Neural progenitor cell (in vitro differentiated cells): Measurements from ENCODE around the gene C2CD3. TPM values are rescaled to one million over a fixed set of nuclear protein-coding genes. Genes with fewer than 3 reads are reported as not detected.
"Not testable (repeated sequence)": the region's sequence is repeated elsewhere in the genome, so short reads cannot be mapped to it uniquely, and the experiment has no call there.

Source experiments
- DNase-seq: peaks from one replicate; pipeline ENCODE4 v3.0.0-alpha.2; 2016; ENCODE audit warnings: low spot score
- H2AFZ ChIP-seq: fragments of 200-600 bp; sonication (generic); replicated peaks from 2 replicates; pipeline ENCODE4 v1.6.1; 2016; ENCODE audit warnings: antibody characterized with exemption
- H3F3A ChIP-seq: fragments of 200-600 bp; sonication (generic); 2 replicates; pipeline ENCODE4 v1.6.1; 2016; ENCODE audit warnings: antibody characterized with exemption, low read depth
- H3K27ac ChIP-seq: fragments of 200-600 bp; sonication (generic); 2 replicates; pipeline ENCODE4 v1.5.1; 2016; ENCODE audit warnings: mild to moderate bottlenecking
- H3K27me3 ChIP-seq: fragments of 200-600 bp; sonication (generic); 2 replicates; pipeline ENCODE4 v1.6.1; 2016; ENCODE audit warnings: mild to moderate bottlenecking, moderate library complexity
- H3K36me3 ChIP-seq: fragments of 200-600 bp; sonication (generic); 2 replicates; pipeline ENCODE4 v1.5.1; 2016
- H3K4me1 ChIP-seq: fragments of 200-600 bp; sonication (generic); 2 replicates; pipeline ENCODE4 v1.6.1; 2016; ENCODE audit warnings: mixed run types
- H3K4me2 ChIP-seq: fragments of 200-600 bp; sonication (generic); 2 replicates; pipeline ENCODE4 v1.6.1; 2016
- H3K4me3 ChIP-seq: fragments of 200-600 bp; sonication (generic); 2 replicates; pipeline ENCODE4 v1.5.1; 2016
- H3K79me2 ChIP-seq: fragments of 200-600 bp; sonication (generic); 2 replicates; pipeline ENCODE4 v1.6.1; 2016; ENCODE audit warnings: low read depth
- H3K9ac ChIP-seq: fragments of 200-600 bp; sonication (generic); 2 replicates; pipeline ENCODE4 v1.6.1; 2016
- H3K9me3 ChIP-seq: fragments of 200-600 bp; sonication (generic); 2 replicates; pipeline ENCODE4 v1.5.1; 2016; ENCODE audit warnings: low read depth
- H4K20me1 ChIP-seq: fragments of 200-600 bp; sonication (generic); 2 replicates; pipeline ENCODE4 v1.6.1; 2016; ENCODE audit warnings: low read depth
- H3K27ac Mint-ChIP-seq: 3 replicates; pipeline ENCODE4 v1.8.0; 2021; ENCODE audit warnings: mixed read lengths
- H3K27me3 Mint-ChIP-seq: 2 replicates; pipeline ENCODE4 v1.8.0; 2022; ENCODE audit warnings: low read depth, mild to moderate bottlenecking, inconsistent platforms, moderate library complexity, mixed read lengths; ENCODE audit not compliant: insufficient read depth
- H3K36me3 Mint-ChIP-seq: 3 replicates; pipeline ENCODE4 v1.8.0; 2021; ENCODE audit warnings: mixed read lengths
- H3K4me1 Mint-ChIP-seq: 3 replicates; pipeline ENCODE4 v1.8.0; 2021; ENCODE audit warnings: mixed read lengths
- H3K4me3 Mint-ChIP-seq: 3 replicates; pipeline ENCODE4 v1.8.0; 2021; ENCODE audit warnings: mild to moderate bottlenecking, moderate library complexity, mixed read lengths
- H3K9me3 Mint-ChIP-seq: 3 replicates; pipeline ENCODE4 v1.8.0; 2020; ENCODE audit warnings: mixed read lengths
- CTCF ChIP-seq: fragments of 200-600 bp; sonication (generic); IDR thresholded peaks from 2 replicates; pipeline ENCODE4 v1.5.1; 2017; ENCODE audit warnings: antibody characterized with exemption, mild to moderate bottlenecking
- EZH2 ChIP-seq: fragments of 200-600 bp; sonication (generic); IDR thresholded peaks from 2 replicates; pipeline ENCODE4 v1.6.1; 2017; ENCODE audit warnings: antibody characterized with exemption, mild to moderate bottlenecking, moderate library complexity
- EZH2phosphoT487 ChIP-seq: fragments of 200-600 bp; sonication (generic); IDR thresholded peaks from 2 replicates; pipeline ENCODE4 v1.6.1; 2017; ENCODE audit warnings: antibody characterized with exemption
- total RNA-seq: library from RNA; depleted of rRNA; stranded (reverse); fragments of >200 nt; gene quantifications from 2 replicates; pipeline ENCODE4 v1.2.3, GENCODE V29; 2015; ENCODE audit warnings: low replicate concordance

The C2CD3 gene
- total RNA-seq, 1 donor from 2014 or later: 19.6 TPM

- peaks cover 14% of the 10 kb centered on the region for H3K36me3 Mint-ChIP-seq
- H3K9me3 ChIP-seq: no peaks in the 10 kb centered on the region
- H3K27ac Mint-ChIP-seq: no peak overlapping the region
- no peaks in the 10 kb centered on the region for H3K27me3 Mint-ChIP-seq
- no peak for TF ChIP-seq CTCF
- H3K79me2 ChIP-seq: no peaks in the 10 kb centered on the region
- H3K4me2 ChIP-seq: no peak overlapping the region
- H3K27ac ChIP-seq: no peak overlapping the region
- no peak overlapping the region for H2AFZ ChIP-seq
- no peak overlapping the region for H3K4me3 Mint-ChIP-seq
- H4K20me1 ChIP-seq: no peaks in the 10 kb centered on the region
- H3K9me3 Mint-ChIP-seq: no peaks in the 10 kb centered on the region
- no peak overlapping the region for H3K9ac ChIP-seq
- no peaks in the 10 kb centered on the region for H3K27me3 ChIP-seq
- no peaks in the 10 kb centered on the region for H3K4me1 ChIP-seq
- no peaks in the 10 kb centered on the region for H3F3A ChIP-seq
- H3K4me1 Mint-ChIP-seq: peaks cover 5% of the 10 kb centered on the region
- peak; percentile 11 for DNase-seq
- H3K36me3 ChIP-seq: no peaks in the 10 kb centered on the region
- H3K4me3 ChIP-seq: no peak overlapping the region
Measured at GRCh38 chr11:74141241-74141695, 29.5 kb downstream of the C2CD3 start.

GRCh38 chr11:74139919-74140431, 30.8 kb downstream of the C2CD3 start:
- H3K4me3 ChIP-seq, H3K9me3 Mint-ChIP-seq, H3K9ac ChIP-seq, H2AFZ ChIP-seq, H3F3A ChIP-seq, H3K27ac ChIP-seq, H3K9me3 ChIP-seq, H3K4me2 ChIP-seq, H3K36me3 ChIP-seq, H3K4me1 Mint-ChIP-seq, H3K79me2 ChIP-seq, H3K4me3 Mint-ChIP-seq, H3K27me3 ChIP-seq, H3K27ac Mint-ChIP-seq, H4K20me1 ChIP-seq, H3K4me1 ChIP-seq, H3K27me3 Mint-ChIP-seq: not testable (repeated sequence)
- peaks cover 13% of the 10 kb centered on the region for H3K36me3 Mint-ChIP-seq
- DNase-seq: peak; percentile 19

GRCh38 chr11:74139151-74139918, 31.5 kb downstream of the C2CD3 start:
- Histone ChIP-seq H3K9ac (no peak overlapping the region), H3K4me3 (no peak overlapping the region), H3K79me2 (no peaks in the 10 kb centered on the region), H3K36me3 (no peaks in the 10 kb centered on the region), H3K4me1 (no peaks in the 10 kb centered on the region), H3K27me3 (no peaks in the 10 kb centered on the region), H3F3A (no peaks in the 10 kb centered on the region), H3K27ac (no peak overlapping the region), H4K20me1 (no peaks in the 10 kb centered on the region), H3K9me3 (no peaks in the 10 kb centered on the region), H3K4me2 (no peak overlapping the region), H2AFZ (no peak overlapping the region)
- no peaks in the 10 kb centered on the region for H3K27me3 Mint-ChIP-seq
- peaks cover 5% of the 10 kb centered on the region for H3K4me1 Mint-ChIP-seq
- no peak overlapping the region for H3K27ac Mint-ChIP-seq
- no peaks in the 10 kb centered on the region for H3K9me3 Mint-ChIP-seq
- DNase-seq: no peak
- no peak for TF ChIP-seq EZH2
- no peak for TF ChIP-seq CTCF
- no peak for TF ChIP-seq EZH2phosphoT487
- H3K4me3 Mint-ChIP-seq: no peak overlapping the region
- peaks cover 13% of the 10 kb centered on the region for H3K36me3 Mint-ChIP-seq

DNA sequence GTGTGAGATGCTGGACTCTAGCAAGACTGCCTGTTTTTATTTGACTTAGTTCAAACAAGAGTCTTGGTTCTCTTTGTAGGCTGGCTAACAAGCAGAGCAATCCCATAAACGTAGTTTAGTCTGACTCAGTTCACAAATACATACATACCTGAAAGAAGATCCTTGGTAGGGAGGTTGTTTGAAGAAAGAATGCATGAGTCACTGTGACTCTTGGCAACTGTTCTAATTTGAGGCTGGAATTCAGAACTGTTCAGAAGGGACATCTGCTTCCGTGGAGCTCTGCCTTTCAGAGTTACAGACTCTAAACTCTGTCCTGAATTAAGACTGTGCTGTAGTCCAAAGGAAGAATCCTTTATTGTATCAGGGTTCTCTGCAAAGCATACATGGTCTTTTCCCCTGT, 32.2 kb downstream of the C2CD3 start:
- no peaks in the 10 kb centered on the region for H3K79me2 ChIP-seq
- no peaks in the 10 kb centered on the region for H3K4me1 ChIP-seq
- Mint-ChIP-seq H3K9me3 (no peaks in the 10 kb centered on the region), H3K27ac (no peak overlapping the region), H3K4me1 (peaks cover 5% of the 10 kb centered on the region), H3K36me3 (peaks cover 17% of the 10 kb centered on the region), H3K27me3 (no peaks in the 10 kb centered on the region), H3K4me3 (no peak overlapping the region)
- no peak overlapping the region for H3K4me2 ChIP-seq
- no peak overlapping the region for H3K9ac ChIP-seq
- H2AFZ ChIP-seq: no peak overlapping the region
- no peaks in the 10 kb centered on the region for H3K27me3 ChIP-seq
- no peaks in the 10 kb centered on the region for H3F3A ChIP-seq
- no peaks in the 10 kb centered on the region for H4K20me1 ChIP-seq
- no peak for DNase-seq
- no peaks in the 10 kb centered on the region for H3K9me3 ChIP-seq
- no peak overlapping the region for H3K4me3 ChIP-seq
- H3K27ac ChIP-seq: no peak overlapping the region
- TF ChIP-seq EZH2phosphoT487 (no peak), EZH2 (no peak), CTCF (no peak)
- H3K36me3 ChIP-seq: no peaks in the 10 kb centered on the region
